ENCODE measurements around the gene RAVER2. TPM values are rescaled to one million over a fixed set of nuclear protein-coding genes. Genes with fewer than 3 reads are reported as not detected.
"Not testable (repeated sequence)": the region's sequence is repeated elsewhere in the genome, so short reads cannot be mapped to it uniquely, and the experiment has no call there.

The RAVER2 gene
- polyA plus RNA-seq, 1 donor (not counting 4 experiments of a cell fraction or from before 2014, with no cell fraction given) = 9.1 TPM

DNA sequence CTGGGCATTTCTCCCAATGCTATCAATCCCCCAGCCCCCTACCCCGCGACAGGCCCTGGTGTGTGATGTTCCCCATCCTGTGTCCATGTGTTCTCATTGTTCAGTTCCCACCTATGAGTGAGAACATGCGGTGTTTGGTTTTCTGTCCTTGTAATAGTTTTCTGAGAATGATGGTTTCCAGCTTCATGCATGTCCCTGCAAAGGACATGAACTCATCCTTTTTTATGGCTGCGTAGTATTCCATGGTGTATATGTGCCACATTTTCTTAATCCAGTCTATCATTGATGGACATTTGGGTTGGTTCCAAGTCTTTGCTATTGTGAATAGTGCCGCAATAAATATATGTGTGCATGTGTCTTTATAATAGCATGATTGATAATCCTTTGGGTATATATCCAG lies 38.0 kb downstream of the RAVER2 start:
- FAIRE-seq; H3K4me3 ChIP-seq (ENCODE audit: control insufficient read depth in 2 of 3, extremely low read depth in 1 of 3, insufficient read depth in 2 of 3, low read depth in 1 of 3, low read length in 3 of 3); H4K20me1 ChIP-seq (ENCODE audit: control insufficient read depth, extremely low read depth, insufficient read depth, low read length); H3K27ac ChIP-seq (ENCODE audit: control insufficient read depth, insufficient read depth, low read length); H3K79me2 ChIP-seq (ENCODE audit: control insufficient read depth, insufficient read depth, low read length); H3K9me3 ChIP-seq (ENCODE audit: control insufficient read depth, low read depth, low read length); dilution Hi-C loops (cut with MboI; ENCODE audit: extremely low pct_ligation_motif_present, low sequenced_read_pairs); H3K36me3 ChIP-seq (ENCODE audit: control insufficient read depth in 2 of 2, extremely low read depth in 1 of 2, insufficient read depth in 2 of 2, low read length in 2 of 2); H3K9ac ChIP-seq (ENCODE audit: control insufficient read depth, extremely low read depth, insufficient read depth, low read length); H3K4me1 ChIP-seq (ENCODE audit: control insufficient read depth, extremely low read depth, insufficient read depth, low read length); H3K27me3 ChIP-seq (ENCODE audit: control insufficient read depth, extremely low read depth, insufficient read depth, low read length); H2AFZ ChIP-seq (ENCODE audit: control insufficient read depth, low read length); H3K4me2 ChIP-seq (ENCODE audit: control insufficient read depth, extremely low read depth, insufficient read depth, low read depth, low read length); H3K9me1 ChIP-seq (ENCODE audit: control insufficient read depth, extremely low read depth, insufficient read depth, low read length); DNase-seq (ENCODE audit: low read depth, low spot score): not testable (repeated sequence)

DNA sequence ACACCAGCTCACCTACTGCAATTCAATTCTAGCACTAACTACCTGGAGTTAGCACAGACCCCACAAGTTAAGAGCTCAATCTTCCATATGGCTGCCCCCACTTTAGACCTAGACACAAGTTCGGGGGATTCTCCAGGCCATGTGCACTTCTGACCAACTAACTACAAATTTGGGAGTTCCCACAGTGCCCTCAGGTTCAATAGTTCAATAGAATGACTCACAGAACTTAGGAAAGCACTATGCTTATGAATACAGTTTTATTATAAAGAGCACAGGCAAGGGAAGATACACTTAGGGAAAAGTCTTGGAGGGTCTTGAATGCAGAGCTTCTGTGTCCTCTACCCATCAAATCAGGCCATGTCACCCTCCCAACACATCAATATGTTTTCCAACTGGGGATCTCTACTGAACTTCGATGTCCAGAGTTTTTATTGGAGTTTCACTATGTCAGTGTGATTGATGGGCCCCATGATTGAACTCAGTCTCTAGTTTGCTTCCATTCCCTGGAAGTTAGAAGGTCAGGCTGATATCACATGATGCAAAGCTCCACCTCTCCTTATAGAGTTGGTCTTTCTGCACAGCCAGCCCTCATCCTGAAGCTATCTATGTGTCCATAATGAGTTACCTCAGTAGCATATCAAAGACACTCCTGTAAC lies 46.1 kb downstream of the RAVER2 start:
- dilution Hi-C loops (cut with MboI; ENCODE audit: extremely low pct_ligation_motif_present, low sequenced_read_pairs) = no loop called here
- no peak for FAIRE-seq

More for the DNA sequence above, 46.1 kb downstream of the RAVER2 start:
- H3K36me3 ChIP-seq (ENCODE audit: control insufficient read depth in 2 of 2, extremely low read depth in 1 of 2, insufficient read depth in 2 of 2, low read length in 2 of 2) = no peaks in the 10 kb centered on the region
- no peak for DNase-seq (ENCODE audit: low read depth, low spot score)
- H4K20me1 ChIP-seq (ENCODE audit: control insufficient read depth, extremely low read depth, insufficient read depth, low read length) = no peaks in the 10 kb centered on the region
- no peak overlapping the region for H3K4me3 ChIP-seq (ENCODE audit: control insufficient read depth in 2 of 3, extremely low read depth in 1 of 3, insufficient read depth in 2 of 3, low read depth in 1 of 3, low read length in 3 of 3)
- H3K9me1 ChIP-seq (ENCODE audit: control insufficient read depth, extremely low read depth, insufficient read depth, low read length) = no peaks in the 10 kb centered on the region
- H3K9ac ChIP-seq (ENCODE audit: control insufficient read depth, extremely low read depth, insufficient read depth, low read length) = no peak overlapping the region
- no peak overlapping the region for H2AFZ ChIP-seq (ENCODE audit: control insufficient read depth, low read length)
- H3K9me3 ChIP-seq (ENCODE audit: control insufficient read depth, low read depth, low read length) = peaks cover 2% of the 10 kb centered on the region
- no peak overlapping the region for H3K4me2 ChIP-seq (ENCODE audit: control insufficient read depth, extremely low read depth, insufficient read depth, low read depth, low read length)
- no peaks in the 10 kb centered on the region for H3K27me3 ChIP-seq (ENCODE audit: control insufficient read depth, extremely low read depth, insufficient read depth, low read length)
- no peaks in the 10 kb centered on the region for H3K4me1 ChIP-seq (ENCODE audit: control insufficient read depth, extremely low read depth, insufficient read depth, low read length)
- H3K79me2 ChIP-seq (ENCODE audit: control insufficient read depth, insufficient read depth, low read length) = no peaks in the 10 kb centered on the region
- TF ChIP-seq, protein P1, sequence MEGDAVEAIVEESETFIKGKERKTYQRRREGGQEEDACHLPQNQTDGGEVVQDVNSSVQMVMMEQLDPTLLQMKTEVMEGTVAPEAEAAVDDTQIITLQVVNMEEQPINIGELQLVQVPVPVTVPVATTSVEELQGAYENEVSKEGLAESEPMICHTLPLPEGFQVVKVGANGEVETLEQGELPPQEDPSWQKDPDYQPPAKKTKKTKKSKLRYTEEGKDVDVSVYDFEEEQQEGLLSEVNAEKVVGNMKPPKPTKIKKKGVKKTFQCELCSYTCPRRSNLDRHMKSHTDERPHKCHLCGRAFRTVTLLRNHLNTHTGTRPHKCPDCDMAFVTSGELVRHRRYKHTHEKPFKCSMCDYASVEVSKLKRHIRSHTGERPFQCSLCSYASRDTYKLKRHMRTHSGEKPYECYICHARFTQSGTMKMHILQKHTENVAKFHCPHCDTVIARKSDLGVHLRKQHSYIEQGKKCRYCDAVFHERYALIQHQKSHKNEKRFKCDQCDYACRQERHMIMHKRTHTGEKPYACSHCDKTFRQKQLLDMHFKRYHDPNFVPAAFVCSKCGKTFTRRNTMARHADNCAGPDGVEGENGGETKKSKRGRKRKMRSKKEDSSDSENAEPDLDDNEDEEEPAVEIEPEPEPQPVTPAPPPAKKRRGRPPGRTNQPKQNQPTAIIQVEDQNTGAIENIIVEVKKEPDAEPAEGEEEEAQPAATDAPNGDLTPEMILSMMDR (optimal IDR thresholded peaks at IDR 0.05 in 1 of 3, IDR thresholded peaks at IDR 0.05 in 1 of 3, conservative IDR thresholded peaks at IDR 0.05 in 1 of 3; ENCODE audit: extremely low read depth in 1 of 3, insufficient read depth in 2 of 3, low read length in 3 of 3) = no peak
- TF ChIP-seq EZH2 (IDR thresholded peaks at IDR 0.05; ENCODE audit: low read length) = no peak
- H3K27ac ChIP-seq (ENCODE audit: control insufficient read depth, insufficient read depth, low read length) = no peak overlapping the region

Data from keratinocyte (primary cell).